ENCODE results near the gene SRF.

DNA sequence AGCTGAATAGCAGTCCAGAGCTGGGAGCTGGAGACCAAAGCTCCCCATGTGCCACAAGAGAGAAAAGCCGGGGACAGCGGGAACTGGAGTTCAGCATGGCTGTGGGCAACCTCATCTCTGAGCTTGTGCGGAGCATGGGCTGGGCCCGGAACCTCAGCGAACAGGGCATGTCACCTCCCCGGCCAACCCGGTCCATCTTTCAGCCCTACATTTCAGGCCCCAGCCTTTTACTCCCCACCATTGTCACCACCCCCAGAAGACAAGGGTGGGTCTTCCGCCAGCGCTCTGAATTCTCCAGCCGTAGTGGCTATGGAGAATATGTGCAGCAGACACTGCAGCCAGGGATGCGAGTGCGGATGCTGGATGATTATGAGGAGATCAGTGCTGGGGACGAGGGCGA lies 14.9 kb downstream of the SRF start:
- TF ChIP-seq, protein P1, sequence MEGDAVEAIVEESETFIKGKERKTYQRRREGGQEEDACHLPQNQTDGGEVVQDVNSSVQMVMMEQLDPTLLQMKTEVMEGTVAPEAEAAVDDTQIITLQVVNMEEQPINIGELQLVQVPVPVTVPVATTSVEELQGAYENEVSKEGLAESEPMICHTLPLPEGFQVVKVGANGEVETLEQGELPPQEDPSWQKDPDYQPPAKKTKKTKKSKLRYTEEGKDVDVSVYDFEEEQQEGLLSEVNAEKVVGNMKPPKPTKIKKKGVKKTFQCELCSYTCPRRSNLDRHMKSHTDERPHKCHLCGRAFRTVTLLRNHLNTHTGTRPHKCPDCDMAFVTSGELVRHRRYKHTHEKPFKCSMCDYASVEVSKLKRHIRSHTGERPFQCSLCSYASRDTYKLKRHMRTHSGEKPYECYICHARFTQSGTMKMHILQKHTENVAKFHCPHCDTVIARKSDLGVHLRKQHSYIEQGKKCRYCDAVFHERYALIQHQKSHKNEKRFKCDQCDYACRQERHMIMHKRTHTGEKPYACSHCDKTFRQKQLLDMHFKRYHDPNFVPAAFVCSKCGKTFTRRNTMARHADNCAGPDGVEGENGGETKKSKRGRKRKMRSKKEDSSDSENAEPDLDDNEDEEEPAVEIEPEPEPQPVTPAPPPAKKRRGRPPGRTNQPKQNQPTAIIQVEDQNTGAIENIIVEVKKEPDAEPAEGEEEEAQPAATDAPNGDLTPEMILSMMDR (IDR thresholded peaks at IDR 0.05; ENCODE audit: poor library complexity): no peak
- TF ChIP-seq EZH2phosphoT487 (IDR thresholded peaks at IDR 0.05; ENCODE audit: low read depth, severe bottlenecking, unreplicated experiment): no peak
